Fibroblast of lung (primary cell): Measurements from ENCODE around the gene CEP41.

Experiments used
- CTCF ChIP-seq, 2 donors: IDR thresholded peaks in 1 of 2; conservative IDR thresholded peaks in 1 of 2; 1 replicate in 1 of 2; 2 replicates in 1 of 2; pipeline ENCODE4 v1.5.1; 2011 to 2012; ENCODE audit warnings: low read length in 2 of 2, control low read depth in 1 of 2, inconsistent platforms in 1 of 2, low read depth in 1 of 2, mild to moderate bottlenecking in 1 of 2
- EZH2 ChIP-seq: IDR thresholded peaks from 2 replicates; pipeline ENCODE4 v1.5.1; 2012; ENCODE audit warnings: low read length, control low read depth, mild to moderate bottlenecking; ENCODE audit errors: missing control alignments

- no peak for TF ChIP-seq CTCF (conservative IDR thresholded peaks at IDR 0.05 in 1 of 2, IDR thresholded peaks at IDR 0.05 in 1 of 2; ENCODE audit: low read depth in 1 of 2, low read length in 2 of 2)
- no peak for TF ChIP-seq EZH2
Observed at GRCh38 chr7:130345725-130346124, 95.1 kb downstream of the CEP41 start.
